H1 (cell line): Measurements from ENCODE around the gene TTLL7. TPM values are rescaled to one million over a fixed set of nuclear protein-coding genes. Genes with fewer than 3 reads are reported as not detected.

Source experiments
- TAF7 ChIP-seq: optimal IDR thresholded peaks from 2 replicates; pipeline ENCODE3; 2011; ENCODE audit warnings: low read depth, mild to moderate bottlenecking, inconsistent platforms, low read length, moderate library complexity, borderline replicate concordance
- polyA plus RNA-seq, 7 experiments: library from polyadenylated mRNA; depleted of rRNA in 3 of 7; stranded (reverse) in 5 of 7; unstranded in 2 of 7; fragments of >200 nt in 5 of 7; fragments of 200-250 nt in 2 of 7; gene quantifications; 1 replicate in 5 of 7; 2 replicates in 1 of 7; 4 replicates in 1 of 7; pipeline versions ENCODE4 v1.2.1 to v1.2.3, GENCODE V29; 2011 to 2013; ENCODE audit warnings: missing spikeins in 2 of 7, mixed read lengths in 2 of 7
- total RNA-seq: library from RNA; stranded (reverse); fragmentation: NEBNext Ultra II Directional; extraction: Animal tissue kit (Norgen Biotek cat#: 25700); gene quantifications from 2 replicates; pipeline ENCODE4 v1.2.1, GENCODE V29; 2021
- TF ChIP-seq, protein P1 (sequence below): fragments of 300-600 bp; sonication (generic); IDR thresholded peaks from 2 replicates; pipeline ENCODE4 v1.7.1; 2012; ENCODE audit warnings: low read length, moderate library complexity, mild to moderate bottlenecking, inconsistent platforms; ENCODE audit not compliant: insufficient replicate concordance

TTLL7 gene
- total and polyA plus RNA-seq, 2 of the 8 experiments (the other 6 are each of a cell fraction or from before 2014, with no cell fraction given) = 1.9 to 7.9 TPM

DNA sequence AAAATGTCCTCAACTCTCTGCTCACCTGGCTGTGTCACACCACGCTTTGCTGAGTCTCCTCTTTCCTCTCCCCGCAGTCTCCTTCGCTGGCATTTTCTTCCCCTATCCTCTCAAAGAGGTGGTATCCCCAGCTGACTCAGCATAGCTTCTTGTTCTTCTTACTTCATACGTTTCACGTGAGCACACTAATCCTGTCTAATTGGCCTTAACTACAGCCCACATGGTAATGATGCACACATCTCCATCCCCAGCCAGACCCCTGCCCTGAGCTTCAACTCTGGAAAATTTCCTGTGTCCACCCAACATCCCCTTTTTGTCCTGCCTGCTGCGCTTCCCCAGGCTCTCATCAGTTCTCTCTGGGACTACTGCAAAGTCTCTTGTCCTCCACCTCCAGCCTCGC is 169.8 kb downstream of the TTLL7 start (continued):
- TF ChIP-seq, protein P1, sequence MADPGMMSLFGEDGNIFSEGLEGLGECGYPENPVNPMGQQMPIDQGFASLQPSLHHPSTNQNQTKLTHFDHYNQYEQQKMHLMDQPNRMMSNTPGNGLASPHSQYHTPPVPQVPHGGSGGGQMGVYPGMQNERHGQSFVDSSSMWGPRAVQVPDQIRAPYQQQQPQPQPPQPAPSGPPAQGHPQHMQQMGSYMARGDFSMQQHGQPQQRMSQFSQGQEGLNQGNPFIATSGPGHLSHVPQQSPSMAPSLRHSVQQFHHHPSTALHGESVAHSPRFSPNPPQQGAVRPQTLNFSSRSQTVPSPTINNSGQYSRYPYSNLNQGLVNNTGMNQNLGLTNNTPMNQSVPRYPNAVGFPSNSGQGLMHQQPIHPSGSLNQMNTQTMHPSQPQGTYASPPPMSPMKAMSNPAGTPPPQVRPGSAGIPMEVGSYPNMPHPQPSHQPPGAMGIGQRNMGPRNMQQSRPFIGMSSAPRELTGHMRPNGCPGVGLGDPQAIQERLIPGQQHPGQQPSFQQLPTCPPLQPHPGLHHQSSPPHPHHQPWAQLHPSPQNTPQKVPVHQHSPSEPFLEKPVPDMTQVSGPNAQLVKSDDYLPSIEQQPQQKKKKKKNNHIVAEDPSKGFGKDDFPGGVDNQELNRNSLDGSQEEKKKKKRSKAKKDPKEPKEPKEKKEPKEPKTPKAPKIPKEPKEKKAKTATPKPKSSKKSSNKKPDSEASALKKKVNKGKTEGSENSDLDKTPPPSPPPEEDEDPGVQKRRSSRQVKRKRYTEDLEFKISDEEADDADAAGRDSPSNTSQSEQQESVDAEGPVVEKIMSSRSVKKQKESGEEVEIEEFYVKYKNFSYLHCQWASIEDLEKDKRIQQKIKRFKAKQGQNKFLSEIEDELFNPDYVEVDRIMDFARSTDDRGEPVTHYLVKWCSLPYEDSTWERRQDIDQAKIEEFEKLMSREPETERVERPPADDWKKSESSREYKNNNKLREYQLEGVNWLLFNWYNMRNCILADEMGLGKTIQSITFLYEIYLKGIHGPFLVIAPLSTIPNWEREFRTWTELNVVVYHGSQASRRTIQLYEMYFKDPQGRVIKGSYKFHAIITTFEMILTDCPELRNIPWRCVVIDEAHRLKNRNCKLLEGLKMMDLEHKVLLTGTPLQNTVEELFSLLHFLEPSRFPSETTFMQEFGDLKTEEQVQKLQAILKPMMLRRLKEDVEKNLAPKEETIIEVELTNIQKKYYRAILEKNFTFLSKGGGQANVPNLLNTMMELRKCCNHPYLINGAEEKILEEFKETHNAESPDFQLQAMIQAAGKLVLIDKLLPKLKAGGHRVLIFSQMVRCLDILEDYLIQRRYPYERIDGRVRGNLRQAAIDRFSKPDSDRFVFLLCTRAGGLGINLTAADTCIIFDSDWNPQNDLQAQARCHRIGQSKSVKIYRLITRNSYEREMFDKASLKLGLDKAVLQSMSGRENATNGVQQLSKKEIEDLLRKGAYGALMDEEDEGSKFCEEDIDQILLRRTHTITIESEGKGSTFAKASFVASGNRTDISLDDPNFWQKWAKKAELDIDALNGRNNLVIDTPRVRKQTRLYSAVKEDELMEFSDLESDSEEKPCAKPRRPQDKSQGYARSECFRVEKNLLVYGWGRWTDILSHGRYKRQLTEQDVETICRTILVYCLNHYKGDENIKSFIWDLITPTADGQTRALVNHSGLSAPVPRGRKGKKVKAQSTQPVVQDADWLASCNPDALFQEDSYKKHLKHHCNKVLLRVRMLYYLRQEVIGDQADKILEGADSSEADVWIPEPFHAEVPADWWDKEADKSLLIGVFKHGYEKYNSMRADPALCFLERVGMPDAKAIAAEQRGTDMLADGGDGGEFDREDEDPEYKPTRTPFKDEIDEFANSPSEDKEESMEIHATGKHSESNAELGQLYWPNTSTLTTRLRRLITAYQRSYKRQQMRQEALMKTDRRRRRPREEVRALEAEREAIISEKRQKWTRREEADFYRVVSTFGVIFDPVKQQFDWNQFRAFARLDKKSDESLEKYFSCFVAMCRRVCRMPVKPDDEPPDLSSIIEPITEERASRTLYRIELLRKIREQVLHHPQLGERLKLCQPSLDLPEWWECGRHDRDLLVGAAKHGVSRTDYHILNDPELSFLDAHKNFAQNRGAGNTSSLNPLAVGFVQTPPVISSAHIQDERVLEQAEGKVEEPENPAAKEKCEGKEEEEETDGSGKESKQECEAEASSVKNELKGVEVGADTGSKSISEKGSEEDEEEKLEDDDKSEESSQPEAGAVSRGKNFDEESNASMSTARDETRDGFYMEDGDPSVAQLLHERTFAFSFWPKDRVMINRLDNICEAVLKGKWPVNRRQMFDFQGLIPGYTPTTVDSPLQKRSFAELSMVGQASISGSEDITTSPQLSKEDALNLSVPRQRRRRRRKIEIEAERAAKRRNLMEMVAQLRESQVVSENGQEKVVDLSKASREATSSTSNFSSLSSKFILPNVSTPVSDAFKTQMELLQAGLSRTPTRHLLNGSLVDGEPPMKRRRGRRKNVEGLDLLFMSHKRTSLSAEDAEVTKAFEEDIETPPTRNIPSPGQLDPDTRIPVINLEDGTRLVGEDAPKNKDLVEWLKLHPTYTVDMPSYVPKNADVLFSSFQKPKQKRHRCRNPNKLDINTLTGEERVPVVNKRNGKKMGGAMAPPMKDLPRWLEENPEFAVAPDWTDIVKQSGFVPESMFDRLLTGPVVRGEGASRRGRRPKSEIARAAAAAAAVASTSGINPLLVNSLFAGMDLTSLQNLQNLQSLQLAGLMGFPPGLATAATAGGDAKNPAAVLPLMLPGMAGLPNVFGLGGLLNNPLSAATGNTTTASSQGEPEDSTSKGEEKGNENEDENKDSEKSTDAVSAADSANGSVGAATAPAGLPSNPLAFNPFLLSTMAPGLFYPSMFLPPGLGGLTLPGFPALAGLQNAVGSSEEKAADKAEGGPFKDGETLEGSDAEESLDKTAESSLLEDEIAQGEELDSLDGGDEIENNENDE = no peak
- TF ChIP-seq TAF7 = no peak
- TF ChIP-seq, all 59 proteins: peak for 0
